Activated CD8-positive, alpha-beta T cell treated with anti-CD3 and anti-CD28 coated beads for 36 hours (primary cell): ENCODE measurements around the gene SBNO2. TPM values are rescaled to one million over a fixed set of nuclear protein-coding genes. Genes with fewer than 3 reads are reported as not detected.

Source experiments
- ATAC-seq: fragments of 200-7000 bp; cut with Tn5 transposase; one replicate; pipeline ENCODE4 v1.10.0; 2021; ENCODE audit warnings: mild to moderate bottlenecking, moderate library complexity
- CTCF ChIA-PET: fragments of 350-600 bp; sonication (Branson Sonifier 250); formaldehyde crosslinking; loops from one replicate; lab custom pipeline; 2021; ENCODE audit warnings: antibody characterized with exemption; lab: Charles Lee
- POLR2A ChIA-PET: fragments of 350-600 bp; sonication (Branson Sonifier 250); formaldehyde crosslinking; loops from one replicate; lab custom pipeline; 2021; ENCODE audit warnings: antibody characterized with exemption; lab: Charles Lee
- DNase-seq: peaks from one replicate; pipeline ENCODE4 v3.0.0-alpha.2; 2020
- H3K27ac Mint-ChIP-seq: one replicate; pipeline ENCODE4 v1.8.0; 2021; ENCODE audit warnings: mild to moderate bottlenecking, mixed read lengths
- H3K27me3 Mint-ChIP-seq: one replicate; pipeline ENCODE4 v1.8.0; 2021; ENCODE audit warnings: mixed read lengths
- H3K36me3 Mint-ChIP-seq: one replicate; pipeline ENCODE4 v1.8.0; 2021; ENCODE audit warnings: low read depth, mixed read lengths
- H3K4me1 Mint-ChIP-seq: one replicate; pipeline ENCODE4 v1.8.0; 2021; ENCODE audit warnings: low read depth, mixed read lengths
- H3K4me3 Mint-ChIP-seq: one replicate; pipeline ENCODE4 v1.8.0; 2021; ENCODE audit warnings: mild to moderate bottlenecking, moderate library complexity, mixed read lengths
- H3K9me3 Mint-ChIP-seq: one replicate; pipeline ENCODE4 v1.8.0; 2021; ENCODE audit warnings: mixed read lengths
- CTCF ChIP-seq: fragments of 200-600 bp; IDR thresholded peaks from one replicate; pipeline ENCODE4 v1.8.0; 2022; ENCODE audit warnings: antibody characterized with exemption, mild to moderate bottlenecking
- intact Hi-C: fragments of 100-400 bp; cut with micrococcal nuclease; formaldehyde crosslinking; loops from one replicate; pipeline ENCODE4 v1.10.0; 2022
- total RNA-seq, 2 experiments: library from RNA; stranded (reverse); gene quantifications; one replicate each; pipeline ENCODE4 v1.2.3, GENCODE V29; 2021

SBNO2 gene
- total RNA-seq, 2 experiments from 2014 or later = 41.7 to 42.0 TPM

GRCh38 chr19:1082928-1083816, 90.9 kb downstream of the SBNO2 start:
- DNase-seq = no peak
- no peak for TF ChIP-seq CTCF
- Mint-ChIP-seq H3K4me1 (peaks cover 54% of the 10 kb centered on the region), H3K9me3 (no peaks in the 10 kb centered on the region), H3K27ac (no peak overlapping the region), H3K4me3 (no peak overlapping the region), H3K36me3 (peaks cover 64% of the 10 kb centered on the region), H3K27me3 (no peaks in the 10 kb centered on the region)
- intact Hi-C loops = no loop called here
- ChIA-PET CTCF (interaction anchor here (0.7 to 3.9 kb wide), 2 partner anchors 17 to 183 kb away, joined by 4 to 22 read pairs; partner anchors contain the start of gene ARHGAP45), POLR2A (interaction anchor here (0.6 to 10.0 kb wide), 6 partner anchors 11 to 403 kb away, joined by 3 to 72 read pairs (median 8); partner anchors contain the start of genes CNN2 and POLR2E)
- no peak for ATAC-seq

GRCh38 chr19:1082165-1082927, 91.7 kb downstream of the SBNO2 start:
- intact Hi-C loops = no loop called here
- ChIA-PET POLR2A (interaction anchor here (0.6 to 10.0 kb wide), 14 partner anchors 8 to 402 kb away, joined by 3 to 72 read pairs (median 3); partner anchors contain the start of genes CIRBP, POLR2E and RNU6-2), CTCF (interaction anchor here (0.7 to 3.9 kb wide), 2 partner anchors 16 to 184 kb away, joined by 4 to 22 read pairs; partner anchors contain the start of gene ARHGAP45)
- Mint-ChIP-seq H3K4me1 (peaks cover 53% of the 10 kb centered on the region), H3K27ac (no peak overlapping the region), H3K4me3 (no peak overlapping the region), H3K9me3 (no peaks in the 10 kb centered on the region), H3K36me3 (peaks cover 63% of the 10 kb centered on the region), H3K27me3 (no peaks in the 10 kb centered on the region)
- DNase-seq (peak; percentile 94), ATAC-seq (peak; percentile 77)
- TF ChIP-seq CTCF = no peak

- CTCF ChIA-PET = interaction anchor here (0.7 to 3.9 kb wide), 3 partner anchors 9 to 15 kb away, joined by 3 to 22 read pairs (median 4); partner anchors contain the start of gene ARHGAP45
- no peak for DNase-seq
- peaks cover 66% of the 10 kb centered on the region for H3K36me3 Mint-ChIP-seq
Measured at GRCh38 chr19:1081301-1082164, 92.5 kb downstream of the SBNO2 start.

More at GRCh38 chr19:1081301-1082164, 92.5 kb downstream of the SBNO2 start:
- POLR2A ChIA-PET = interaction anchor here (0.6 to 12.2 kb wide), 17 partner anchors 6 to 188 kb away, joined by 3 to 148 read pairs (median 5); partner anchors contain the start of genes CIRBP, CNN2, POLR2E and RNU6-2
- H3K9me3 Mint-ChIP-seq = no peaks in the 10 kb centered on the region
- H3K27me3 Mint-ChIP-seq = no peaks in the 10 kb centered on the region
- peaks cover 58% of the 10 kb centered on the region for H3K4me1 Mint-ChIP-seq
- no peak overlapping the region for H3K4me3 Mint-ChIP-seq
- intact Hi-C loops = no loop called here
- no peak overlapping the region for H3K27ac Mint-ChIP-seq
- ATAC-seq = no peak
- TF ChIP-seq CTCF = no peak
